Stimulated activated CD8-positive, alpha-beta memory T cell treated with anti-CD3 and anti-CD28 coated beads, Interleukin-4, amount 100 ng/mL, for 24 hours (primary cell): Measurements from ENCODE around the gene ALOX5AP.

ENCODE experiments used
- DNase-seq: peaks from one replicate; pipeline ENCODE4 v3.0.0-alpha.2; 2020; ENCODE audit warnings: low read depth

ALOX5AP gene

DNA sequence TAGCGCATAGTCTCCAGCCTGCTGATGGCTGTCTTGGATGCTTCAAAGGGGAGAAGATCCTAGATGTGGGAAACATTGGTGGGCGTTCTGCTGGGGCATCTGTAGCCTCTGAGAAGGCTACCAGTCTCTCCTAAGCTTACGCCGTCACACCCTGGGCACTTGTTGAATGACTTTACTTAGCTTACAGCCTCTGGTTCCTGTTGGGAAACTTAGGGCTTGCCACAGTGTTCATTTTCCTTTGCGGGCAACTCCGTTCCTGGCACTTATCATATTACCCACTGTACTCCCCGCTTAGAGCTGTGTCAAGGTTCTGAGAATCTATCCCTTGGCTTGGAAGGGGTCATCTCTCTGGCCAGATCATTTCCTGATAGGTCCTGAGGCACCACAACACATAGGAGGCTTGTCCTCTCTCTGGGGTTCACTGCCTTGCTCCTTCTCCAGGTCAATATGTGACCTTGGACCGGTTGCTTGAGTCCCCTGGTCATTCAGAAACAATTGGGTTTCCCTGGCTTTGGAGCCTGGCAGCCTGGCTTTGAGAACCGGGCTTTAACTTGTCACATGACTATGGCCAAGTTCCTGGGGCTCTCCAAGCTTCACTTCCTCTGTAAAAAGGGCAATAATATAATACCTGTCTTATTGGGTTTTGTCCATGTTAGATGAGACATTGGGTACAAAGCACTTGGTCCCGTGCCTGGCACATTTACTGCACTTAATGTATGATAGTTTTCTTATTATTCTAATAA, 20.5 kb upstream of the ALOX5AP start:
- no peak for DNase-seq

DNA sequence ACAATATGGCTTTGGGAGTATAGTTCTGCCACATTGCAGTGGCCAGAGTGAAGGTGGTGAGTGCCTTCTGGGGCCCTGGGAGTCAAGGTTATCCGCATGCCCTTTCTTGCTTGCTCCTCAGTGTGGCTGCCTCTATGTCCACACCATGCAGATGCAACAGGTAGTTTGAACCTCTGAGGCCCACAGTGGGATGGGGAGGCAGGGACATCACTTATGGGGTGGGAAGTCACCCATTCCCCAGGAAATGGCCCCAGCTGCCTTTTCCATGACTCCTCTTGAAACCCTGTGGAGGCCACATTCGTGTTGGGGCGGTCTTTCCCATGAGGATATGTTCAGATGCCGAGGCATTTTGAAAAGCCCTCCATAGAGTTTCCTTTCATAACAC, 20.0 kb upstream of the ALOX5AP start:
- no peak for DNase-seq

DNA sequence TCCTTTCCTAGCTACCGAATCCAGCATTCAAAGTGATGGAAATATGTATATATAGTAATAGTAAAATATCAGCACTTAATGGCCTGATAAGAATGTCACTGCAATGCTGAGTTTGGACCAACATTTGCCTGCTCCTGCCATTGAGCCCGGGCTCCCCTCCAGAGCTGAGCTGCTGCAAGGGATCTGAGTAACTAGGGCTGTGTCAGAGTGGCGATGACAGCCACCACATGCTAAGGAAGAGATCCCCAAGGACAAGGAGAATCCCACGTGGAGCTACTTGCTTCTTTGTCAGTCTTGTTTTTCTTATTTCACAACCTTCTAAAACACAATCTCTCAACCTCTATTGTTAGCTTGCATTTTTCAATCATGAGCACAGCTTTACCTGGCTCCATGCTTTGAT, 19.5 kb upstream of the ALOX5AP start:
- no peak for DNase-seq

DNA sequence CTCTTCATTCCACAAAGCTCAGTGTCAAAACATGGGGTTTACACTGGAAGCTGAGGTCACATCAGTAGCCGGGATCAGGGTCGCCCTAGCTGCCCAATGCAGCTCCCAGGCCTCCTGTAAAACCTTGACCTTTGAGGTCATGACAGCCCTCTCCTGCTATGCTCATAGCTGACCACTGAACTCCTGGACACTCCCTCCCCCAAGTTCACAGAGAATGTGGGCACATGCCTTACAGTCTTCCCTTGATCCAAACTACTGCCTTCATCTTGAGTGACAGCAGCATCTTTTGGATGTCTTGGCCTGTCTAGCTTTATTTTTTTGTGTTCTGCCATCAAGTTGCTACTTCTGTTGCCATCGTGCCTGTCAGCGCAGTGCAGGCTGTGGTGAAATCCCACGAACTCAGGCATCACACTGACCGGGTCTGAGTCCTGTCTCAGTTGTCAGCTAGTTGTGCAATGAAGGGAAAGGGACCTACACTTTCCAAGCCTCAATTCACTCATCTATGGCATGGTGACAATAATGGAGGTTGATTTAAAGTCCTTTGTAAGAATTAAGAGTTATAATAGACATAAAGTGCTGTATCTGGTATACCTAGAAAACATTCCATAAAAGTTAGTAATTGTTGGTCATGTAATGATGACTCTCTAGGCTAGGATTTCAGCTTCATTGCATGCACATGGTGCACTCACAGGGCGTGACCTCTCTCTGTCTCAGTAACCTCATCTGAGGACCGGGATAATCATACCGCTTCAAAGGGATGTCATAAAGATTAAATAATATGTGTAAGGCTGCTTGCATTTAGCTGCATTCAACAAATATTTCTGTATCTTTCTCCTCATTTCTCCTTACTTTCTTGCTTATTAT, 16.4 kb upstream of the ALOX5AP start:
- DNase-seq, result no peak

DNA sequence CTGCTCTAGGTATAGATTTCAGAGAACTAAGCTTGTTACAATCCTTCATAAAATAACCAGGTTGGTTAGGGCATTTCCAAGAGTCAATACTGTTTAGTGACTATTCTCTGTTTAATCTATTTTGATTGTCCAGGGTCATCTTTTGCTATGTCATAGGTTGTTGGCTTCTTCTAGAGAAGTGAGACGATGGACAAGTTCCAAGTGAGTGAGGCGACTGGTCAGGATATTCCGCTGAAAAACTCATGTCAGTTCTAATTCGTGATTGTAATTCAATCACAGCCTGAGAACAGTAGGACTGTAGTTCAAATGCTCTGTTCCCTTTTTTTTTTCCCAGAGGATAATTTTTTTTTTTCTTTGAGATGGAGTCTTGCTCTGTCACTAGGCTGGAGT, 15.8 kb upstream of the ALOX5AP start:
- no peak for DNase-seq

DNA sequence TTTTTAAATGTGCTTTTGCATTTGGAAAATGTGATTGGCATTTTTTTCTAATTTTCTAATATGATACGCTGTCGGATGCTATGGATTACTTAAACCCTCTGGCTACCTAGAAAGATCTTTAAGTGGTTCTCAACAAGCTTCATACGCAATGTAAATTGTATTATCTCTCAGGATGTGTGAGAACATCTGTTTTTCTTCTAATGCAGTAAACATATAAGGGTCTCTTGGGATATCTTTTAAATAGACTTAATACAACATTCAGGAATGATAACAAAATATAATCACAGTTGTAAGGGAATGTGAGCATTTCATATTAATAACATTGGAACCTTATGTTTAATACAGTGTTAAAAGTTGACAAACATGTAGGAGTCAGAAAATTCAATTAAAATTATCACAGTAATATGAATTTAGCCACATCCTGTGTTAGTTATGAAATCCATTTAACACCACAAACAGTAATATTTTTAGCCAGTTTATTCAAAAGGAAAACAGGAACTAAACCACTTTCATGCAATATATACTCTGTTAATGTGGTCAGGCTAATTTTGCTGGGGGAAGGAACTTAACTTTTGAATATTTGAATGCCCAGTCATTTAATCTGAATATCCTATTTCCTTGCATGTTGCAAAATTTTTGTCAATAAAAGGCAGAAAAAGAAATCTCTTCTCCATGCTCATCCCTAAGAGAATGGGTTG, 15.0 kb upstream of the ALOX5AP start:
- DNase-seq, result no peak

DNA sequence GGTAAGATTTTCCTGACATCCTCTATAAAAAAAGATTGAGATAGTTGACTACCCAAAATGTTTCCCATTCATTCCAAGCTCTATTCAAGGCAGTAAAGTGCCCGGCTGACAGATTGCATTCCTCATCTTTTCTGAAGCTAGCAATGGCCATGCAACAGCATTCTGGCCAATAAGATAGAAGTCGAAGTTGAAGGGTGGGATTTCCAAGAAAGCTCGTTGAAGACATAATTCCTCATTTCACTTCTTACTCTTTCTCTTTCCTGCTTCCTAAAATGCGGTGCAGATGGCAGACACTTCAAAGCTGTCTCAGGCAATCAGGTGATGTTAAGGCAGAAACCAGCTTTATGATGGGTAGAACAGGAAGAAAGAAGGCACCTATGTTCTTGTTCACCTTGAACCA, 13.4 kb upstream of the ALOX5AP start:
- no peak for DNase-seq

DNA sequence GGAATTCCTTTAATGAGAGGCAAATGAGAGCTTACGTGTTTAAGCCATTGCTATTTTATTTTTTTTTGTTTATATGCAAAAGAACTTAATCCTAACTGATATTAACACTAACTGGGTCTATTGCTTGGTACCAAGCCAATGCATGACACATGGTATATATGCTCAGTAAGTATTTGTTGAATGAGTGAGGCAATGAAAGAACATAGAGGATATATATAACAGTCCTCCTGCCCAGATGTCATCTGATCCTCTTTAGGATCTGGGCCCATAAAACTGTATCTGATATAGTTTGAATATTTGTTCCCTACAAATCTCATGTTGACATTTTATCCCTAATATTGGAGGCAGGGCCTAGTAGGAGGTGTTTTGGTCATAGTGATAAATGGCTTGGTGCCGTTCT, 13.0 kb upstream of the ALOX5AP start:
- no peak for DNase-seq

DNA sequence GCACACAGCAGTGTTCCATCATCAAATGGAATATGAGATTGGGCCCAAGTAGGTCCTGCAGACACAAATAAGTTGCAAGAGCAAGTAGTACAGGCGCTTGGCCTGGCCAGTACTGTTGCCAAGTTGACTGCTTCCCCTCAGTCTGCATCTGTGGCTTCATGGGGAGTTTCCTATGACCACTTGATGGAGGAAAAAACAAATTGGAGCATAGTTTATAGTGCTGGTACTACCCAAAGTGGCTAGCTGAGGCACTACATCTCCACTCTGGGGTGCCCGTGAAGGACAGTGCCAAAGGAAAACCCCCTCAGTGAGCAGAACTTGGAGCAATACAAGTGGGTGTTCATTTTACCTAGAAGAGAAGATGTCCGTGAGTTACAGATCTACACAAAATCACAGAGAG, 10.6 kb upstream of the ALOX5AP start:
- DNase-seq, result no peak

DNA sequence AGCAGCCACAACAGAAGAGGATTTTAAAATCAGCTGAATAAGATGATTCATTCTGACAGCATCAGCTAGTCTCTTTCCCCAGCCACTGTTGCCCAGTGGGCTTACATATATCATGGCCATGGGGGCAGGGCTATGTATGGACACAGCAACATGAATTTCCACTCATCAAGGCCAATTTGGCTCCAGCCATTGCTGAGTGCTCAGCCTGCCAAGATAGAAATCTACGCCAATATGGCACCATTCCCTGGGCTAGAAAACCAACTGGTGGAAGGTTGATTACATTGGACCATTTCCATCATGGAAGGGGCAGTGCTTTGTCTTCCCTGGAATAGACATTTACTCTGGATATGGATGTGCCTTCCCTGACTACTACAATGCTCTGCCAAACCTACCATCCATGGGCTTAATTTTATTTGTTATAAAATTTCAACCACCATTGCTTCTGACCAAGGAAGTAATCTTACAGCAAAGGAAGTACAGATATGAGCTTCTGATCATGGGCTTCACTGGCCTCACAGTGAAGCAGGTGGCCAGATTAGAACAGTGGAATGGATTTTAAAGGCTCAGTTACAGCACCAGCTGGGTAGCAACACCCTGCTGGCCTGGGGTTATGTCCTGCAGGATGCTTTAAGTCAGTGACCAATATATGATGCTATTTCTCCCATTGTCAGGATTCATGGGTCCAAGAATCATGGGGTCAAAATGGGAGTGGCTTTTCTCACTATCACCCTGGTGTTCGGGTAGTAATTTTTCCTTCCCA, 9.8 kb upstream of the ALOX5AP start:
- DNase-seq, result no peak

DNA sequence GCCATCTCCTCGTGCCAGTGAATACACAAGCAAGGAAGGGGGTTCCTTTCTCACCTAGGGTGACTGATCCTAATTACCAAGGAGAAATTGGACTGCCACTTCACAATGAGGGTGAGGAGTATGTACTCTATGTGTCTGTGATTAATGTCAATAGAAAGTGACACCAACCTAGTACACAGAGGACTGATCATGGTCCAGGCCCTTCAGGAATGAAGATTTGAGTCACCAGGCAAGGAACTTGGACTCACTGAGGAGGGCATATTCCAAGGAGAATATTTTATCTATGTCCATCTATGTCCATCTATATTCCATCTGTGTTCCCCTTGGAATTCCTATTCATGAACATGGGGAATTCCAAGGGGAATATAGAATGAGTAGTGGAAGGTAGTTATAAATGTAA, 9.2 kb upstream of the ALOX5AP start:
- DNase-seq, result no peak

DNA sequence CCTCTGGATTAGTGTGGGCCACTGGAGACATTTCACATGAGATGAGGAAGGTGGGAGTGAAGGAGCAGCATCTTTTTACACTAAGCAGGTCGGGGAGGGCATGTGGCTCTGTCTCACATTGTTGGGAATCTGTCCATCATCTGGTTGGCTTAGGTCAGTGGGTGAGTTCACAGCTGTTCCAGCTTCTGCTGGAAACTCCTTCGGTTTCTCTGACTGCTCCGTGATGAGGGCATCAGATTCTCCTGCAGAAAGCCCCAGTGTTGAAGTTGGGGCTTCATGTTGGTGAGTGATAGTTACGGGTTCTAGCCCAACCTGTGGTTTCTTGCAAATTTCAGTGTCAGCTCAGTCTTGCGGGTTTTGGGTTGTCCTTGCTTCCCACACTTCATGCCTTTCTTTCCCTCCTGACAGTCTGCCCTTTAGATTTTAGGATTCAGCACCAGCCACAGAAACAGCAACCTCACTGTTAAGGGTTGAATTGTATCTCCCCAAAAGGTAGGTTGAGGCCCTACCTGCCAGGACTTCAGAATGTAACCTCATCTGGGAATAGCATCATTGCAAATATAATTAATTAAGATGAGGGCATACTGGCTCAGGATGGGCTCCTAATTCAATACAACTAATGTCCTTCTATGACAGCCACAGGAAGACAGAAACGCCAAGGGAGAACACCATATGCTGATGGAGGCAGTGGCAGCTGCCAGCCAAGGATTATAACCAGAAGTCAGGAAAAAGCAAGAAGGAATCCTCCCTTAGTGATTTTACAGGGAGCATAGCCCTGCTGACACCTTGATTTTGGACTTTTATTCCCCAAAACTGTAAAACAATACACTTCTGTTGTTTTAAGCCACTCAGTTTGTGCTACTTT, 7.6 kb upstream of the ALOX5AP start:
- no peak for DNase-seq

DNA sequence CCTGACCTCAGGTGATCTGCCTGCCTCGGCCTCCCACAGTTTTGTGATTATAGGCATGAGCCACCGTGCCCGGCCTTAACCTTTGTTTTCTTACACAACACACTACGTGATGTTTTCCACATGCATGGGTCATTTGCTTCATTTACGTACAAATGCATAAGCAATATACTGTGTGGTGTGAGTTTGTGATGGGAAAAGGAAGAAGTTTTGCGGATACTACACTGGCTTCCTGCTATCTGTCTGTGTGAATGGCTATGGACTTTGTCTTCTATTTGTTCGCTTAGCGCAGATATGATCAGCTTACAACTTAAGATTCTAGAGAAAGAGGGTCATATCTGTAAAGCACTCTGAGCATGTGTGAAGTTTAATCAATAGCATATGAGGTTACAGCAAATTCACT, 5.5 kb upstream of the ALOX5AP start:
- DNase-seq, result no peak

DNA sequence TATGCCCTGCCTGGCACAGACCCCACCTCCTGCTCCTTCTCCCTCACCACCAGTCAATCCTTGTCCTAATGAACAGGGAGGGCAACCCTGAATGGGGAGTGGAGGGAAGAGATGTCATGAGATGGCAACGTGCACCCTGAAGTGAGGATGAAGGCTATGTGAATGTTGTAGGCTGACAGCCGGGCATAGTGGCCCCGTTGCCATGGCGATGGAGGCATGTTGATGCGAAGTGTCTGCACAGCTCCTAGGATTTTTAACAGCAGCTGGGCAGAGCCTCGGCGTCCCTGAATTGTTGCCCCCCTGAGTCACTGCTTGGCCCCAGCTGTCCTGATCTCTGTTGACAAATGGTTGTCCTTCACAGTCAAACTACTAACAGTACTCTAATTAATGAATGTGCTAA, 4.8 kb upstream of the ALOX5AP start:
- no peak for DNase-seq

DNA sequence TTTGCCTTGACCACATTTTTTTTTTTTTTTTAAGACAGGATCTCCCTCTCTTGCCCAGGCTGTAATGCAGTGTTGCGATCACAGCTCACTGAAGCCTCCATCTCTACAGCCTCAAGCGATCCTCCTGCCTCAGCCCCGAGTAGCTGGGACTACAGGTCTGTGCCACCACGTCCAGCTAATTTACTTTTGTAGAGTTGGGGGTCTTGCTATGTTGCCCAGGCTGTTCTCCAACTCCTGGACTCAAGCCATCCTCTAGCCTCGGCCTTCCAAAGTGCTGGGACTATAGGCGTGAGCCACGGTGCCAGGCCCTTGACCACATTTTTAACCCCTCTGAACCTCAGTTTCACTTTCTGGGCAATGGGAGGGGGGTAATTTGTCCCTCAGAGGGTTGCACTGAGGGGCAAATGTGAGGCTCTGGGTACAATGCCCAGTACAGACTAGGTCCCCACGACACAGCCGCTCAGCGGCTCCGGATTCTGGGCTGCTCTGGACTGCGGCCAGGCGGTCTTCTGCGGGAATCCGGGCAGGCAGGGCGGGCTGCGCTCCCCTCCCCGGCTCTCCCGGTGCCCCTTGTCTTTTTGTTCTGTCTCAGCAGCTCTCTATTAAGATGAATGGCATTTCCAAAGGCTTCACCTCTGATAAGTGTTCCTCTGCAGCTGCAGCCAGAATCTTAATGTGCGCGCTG, 3.8 kb upstream of the ALOX5AP start:
- DNase-seq, result no peak

DNA sequence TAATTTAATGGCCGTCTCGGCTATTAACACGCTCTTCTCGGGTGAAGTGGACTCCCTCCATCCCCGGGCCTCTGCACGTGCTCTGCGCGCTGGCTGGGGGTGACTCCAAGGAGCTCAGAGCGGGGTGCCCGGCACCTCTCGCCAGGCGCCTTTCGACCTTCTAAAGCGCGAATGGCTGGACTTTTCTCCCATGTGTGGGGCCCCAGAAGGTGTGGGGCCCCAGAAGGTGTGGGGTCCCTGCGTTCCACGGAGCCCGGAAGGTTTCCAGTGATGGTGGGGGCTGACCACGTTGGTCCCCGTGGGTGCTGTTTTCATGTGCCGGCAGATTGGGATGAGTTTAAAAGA, 3.3 kb upstream of the ALOX5AP start:
- no peak for DNase-seq

DNA sequence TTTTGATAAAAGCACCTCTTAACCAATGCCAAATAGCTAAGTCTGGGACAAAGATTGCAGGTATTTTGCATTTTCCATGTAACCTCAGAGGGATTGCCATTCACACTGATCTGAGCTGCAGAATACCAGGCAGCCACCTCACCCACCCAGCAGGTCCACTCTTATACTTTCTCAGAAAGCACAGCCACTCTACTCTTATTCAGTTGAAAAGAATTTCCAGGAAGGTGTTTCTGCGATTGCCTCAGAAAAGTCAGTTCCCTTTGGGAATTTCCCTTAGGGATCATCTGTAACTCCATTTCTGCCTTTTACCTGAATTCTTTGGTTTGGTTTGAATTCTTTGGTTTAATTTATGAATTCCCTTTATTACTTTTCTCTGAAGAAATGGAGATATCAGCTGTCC, 904 bp upstream of the ALOX5AP start:
- no peak for DNase-seq

DNA sequence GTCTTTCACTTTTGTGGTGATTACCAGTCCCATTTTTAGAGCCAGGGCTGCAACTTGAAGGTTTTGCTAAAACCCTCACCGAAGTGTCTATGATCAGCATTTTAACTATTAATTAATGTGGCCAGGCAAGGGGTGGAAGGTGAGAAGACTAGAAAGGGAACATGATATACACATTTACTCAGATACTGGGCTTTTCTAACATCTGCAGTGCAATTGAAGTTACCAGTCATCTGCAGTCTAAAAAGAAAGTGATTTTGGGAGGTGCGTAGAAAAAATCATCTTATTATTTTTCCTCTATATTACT, 481 bp downstream of the ALOX5AP start:
- DNase-seq, result no peak

DNA sequence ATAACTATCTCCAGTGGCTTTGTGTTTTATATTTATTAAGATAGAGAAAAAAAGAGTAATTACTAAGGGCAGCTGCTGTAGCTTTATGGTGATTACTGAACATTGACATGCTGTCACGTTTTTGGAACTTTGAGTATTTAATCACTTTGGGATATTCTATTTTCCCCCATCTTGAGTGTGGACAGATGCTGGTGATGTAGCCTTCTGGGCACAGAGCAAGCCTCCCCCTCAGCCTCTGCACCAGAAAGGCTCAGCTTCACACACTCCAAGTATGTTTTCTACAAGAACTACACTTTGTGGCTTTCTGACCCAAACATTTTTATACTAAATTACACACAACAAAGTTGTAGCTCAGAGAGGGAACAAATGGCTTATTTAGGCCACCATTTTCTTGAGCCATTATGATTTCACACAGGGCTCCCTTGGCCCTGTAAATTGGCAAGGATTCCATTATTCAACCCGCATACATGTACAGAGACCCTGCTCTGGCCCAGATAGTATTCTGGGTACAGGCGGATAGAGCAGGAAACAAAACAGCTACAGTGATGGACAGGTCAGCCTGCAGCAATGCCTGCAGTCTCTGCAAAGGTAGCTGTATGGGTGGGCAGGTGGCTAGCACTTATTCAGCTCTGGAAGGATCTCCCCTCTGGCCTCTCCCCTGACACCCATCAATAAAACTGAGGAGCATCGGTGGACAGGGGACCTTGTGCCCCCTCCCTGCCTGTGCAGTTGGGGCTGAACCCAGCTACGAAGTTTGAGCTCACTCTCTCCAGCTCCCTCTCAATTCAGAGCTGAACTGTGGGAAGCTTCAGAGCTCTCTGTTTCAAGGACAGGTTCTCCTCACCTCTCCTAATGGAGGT, 1.3 kb downstream of the ALOX5AP start:
- DNase-seq, result no peak
